Hypothalamus (tissue), 51 donors: ENCODE data around the gene JARID2.

Experiments used
- DNase-seq, 51 donors: peaks; one replicate each; lab custom pipeline; 2025; lab: John Stamatoyannopoulos, UW

The JARID2 gene

DNA sequence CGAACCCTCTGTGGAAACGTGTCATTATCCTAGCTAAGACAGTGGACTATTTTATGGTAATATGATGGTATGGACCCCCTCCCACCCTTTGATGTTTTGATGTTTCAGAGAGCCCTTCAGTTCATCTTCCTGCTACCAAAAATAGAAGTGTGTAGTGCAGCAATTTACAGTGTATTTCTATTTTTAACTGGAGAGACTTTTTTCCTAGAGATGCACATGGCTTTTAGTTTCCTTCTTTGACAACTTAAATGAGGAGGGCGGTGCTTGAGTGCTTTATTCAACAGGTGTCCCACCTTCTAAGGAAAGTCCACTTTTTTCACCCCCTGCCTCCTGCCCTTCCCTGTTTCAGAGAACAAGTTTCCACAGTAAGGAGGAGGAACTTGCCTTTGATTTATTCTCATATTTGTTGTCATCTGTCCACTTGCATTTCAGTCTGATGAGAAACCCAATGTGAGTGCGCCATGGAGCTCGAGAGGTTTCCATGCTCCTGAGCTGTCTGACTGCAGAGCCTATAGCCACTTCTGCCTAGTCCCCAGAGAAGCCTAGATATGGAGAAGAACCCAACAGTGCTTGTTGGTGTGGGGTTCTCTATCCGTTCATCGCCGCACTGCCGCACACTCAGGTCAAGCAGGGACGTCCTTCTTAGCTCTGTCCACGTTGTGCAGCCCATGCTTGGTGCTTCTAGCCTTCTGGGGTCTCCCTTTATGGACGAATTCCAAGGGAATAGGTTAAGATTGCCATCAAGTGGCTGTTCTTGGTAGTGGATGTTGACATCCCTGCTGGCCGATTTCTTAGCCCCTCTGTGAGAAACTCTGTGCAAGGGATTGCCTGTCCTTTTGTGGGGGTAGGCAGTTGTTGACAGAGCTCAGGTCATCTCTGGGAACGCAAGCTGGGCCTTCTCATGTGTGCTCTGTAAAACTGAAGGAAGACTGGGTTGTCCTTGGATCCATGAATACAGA lies 144.2 kb downstream of the JARID2 start:
- DNase-seq: peak in 20 of 51 donors; percentile 8 to 86 (median 20)

DNA sequence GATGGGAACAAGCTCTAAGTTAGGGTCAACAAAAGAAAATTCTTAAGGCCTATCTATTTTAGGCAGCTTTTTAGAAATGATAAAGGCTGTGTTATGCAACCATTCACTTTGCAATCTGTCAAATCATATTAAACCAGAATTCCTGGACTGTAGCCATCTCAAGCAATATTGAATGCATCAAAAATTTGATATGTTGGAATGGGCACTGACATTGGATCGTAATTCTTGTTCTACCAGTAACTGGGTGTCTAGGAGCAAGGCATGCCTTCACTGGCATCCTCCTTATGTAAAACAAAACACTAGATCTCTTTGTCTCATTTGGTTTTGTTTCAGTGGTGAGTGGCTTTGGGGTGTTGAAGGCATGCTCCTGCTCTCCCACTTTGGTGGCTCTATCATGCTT lies 145.6 kb downstream of the JARID2 start:
- DNase-seq: no peak

DNA sequence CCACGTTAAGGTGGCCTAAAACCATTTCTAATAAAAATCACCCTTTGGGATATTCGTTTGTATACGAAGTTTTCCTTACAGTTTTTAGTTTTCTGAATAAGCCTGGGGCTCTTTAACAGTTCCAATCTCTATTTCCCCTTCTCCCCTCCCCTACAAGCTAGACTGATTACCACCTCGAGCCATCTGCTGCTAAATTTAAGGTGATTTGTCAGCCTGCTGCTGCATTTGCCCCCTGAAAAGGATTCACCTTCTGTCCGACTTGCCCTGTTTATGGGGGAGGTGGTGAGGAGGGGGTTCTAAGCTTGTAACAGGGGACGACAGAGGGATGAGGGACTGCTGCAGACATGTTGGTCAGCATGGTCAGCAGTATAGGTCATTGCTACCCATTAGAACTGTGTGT lies 146.3 kb downstream of the JARID2 start:
- no peak for DNase-seq

DNA sequence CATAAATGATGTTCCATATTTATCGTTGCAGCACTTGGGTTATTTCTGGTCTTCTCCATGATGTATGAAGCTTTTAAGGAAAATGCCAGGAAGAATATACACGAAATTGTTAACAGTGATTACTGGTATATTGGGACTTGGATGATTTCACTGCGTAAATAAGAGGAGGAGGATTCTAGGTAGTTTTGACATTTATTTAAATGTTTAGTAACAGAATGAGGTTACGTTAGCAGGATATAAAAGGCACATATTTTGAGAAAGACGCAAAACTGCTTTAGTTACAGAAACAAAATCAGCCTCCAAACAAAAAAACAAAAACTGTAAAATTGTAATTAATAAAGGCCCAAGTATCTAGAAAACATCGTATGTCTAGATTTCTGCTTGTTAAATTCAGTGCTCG lies 147.7 kb downstream of the JARID2 start:
- no peak for DNase-seq

DNA sequence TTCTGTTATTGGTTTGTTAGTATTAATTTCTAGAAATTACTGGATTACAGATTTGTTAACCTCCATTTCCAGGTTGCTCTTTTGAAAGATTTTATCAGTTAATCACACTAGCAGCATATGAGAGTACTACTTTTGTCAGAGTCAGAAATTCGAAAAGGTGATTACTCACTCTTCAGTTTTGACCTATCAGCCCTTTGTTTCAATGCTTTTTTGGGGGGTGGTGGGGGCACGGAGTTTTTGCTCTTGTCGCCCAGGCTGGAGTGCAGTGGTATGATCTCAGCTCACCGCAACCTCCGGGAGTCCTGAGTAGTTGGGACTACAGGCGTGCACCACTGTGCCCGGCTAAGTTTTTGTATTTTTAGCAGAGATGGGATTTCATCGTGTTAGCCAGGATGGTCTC lies 149.2 kb downstream of the JARID2 start:
- DNase-seq: no peak

DNA sequence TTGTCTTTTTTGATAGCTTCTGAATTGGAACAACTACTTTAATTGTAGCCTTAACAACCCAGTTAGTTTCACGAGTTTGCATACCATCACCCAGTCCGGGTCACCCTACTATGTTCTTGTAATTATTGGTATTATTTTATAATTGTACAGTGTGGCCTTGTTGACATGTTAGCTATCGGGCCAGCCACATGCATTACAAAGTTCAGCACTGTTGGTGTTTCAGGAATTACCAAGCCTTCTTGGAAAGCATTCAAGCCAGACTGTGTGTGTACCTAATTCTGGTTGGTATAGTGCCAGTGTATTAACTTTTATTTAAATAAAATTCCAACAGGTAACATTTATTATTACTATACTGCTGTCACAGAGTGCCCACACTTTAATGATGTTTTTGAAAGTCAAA lies 150.9 kb downstream of the JARID2 start:
- DNase-seq: no peak

DNA sequence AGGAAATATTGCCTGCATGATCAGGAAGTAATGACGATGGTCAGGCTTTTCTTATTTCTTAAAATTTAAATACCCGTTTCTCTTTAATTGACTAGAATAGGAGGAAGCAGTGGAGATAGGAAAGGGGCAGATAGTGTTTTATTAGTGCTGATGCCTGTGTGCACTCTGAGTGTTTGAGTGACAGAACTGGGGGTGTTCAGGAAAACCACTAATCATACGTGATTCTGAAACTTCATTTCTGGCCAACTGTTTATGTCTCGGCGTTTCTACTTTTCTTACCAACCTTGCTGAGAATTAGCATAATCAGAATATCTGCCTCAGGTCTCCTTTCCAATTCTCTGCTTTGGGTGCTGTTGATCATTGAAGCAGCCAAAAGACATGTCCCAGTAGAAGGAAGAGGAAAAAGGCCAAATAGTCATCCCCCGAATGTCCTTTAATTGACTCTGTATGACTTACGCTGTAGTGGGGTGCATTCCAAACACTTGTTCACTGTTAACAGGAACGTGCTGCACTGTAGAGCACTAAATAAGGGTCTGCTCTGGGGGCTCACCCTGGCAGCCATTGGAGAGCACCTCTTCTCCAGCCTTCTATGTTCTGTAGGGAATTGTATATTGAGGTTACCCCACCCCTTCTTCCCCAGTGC lies 152.9 kb downstream of the JARID2 start:
- DNase-seq: no peak

DNA sequence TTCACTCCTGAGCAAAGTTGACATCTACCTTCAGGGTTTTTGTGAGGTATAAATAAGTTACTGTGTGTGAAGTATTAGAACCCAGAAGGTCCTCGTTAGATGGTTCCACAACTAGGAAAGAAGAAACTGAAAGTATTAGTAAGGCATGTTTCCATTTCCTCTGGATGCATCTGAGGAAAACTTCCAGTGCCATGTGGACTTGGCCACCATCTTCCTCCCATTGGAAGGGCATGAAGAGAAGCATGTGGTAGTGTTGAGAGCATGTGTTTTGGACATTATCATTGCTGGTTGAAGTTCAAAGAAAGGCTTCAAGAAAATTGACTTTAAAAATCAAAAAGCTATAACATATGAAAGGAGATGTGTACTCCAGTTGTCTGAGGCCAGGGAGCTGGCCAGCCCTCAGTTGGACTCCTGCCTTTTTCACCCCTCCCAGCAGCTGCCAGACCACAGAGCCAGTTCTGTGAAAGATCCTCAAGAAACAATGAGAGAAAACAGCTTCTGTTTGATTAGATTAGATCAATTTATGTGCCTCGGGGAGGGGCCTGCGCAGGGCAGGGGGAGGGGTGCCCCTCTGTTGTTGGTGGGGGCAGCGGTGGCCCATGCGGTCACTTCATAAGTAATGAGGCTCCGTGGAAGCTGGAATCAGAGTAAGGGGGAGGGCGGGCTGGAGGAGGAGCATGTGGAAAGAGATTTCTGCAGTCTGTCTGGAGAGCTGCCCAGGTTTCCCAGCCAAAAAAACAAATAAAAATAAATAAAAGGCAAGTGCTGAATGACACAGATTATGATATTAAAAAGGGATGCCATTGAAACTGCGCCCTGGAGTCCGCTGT lies 154.0 kb downstream of the JARID2 start:
- peak in 48 of 51 donors; percentile 21 to 92 (median 67) for DNase-seq

DNA sequence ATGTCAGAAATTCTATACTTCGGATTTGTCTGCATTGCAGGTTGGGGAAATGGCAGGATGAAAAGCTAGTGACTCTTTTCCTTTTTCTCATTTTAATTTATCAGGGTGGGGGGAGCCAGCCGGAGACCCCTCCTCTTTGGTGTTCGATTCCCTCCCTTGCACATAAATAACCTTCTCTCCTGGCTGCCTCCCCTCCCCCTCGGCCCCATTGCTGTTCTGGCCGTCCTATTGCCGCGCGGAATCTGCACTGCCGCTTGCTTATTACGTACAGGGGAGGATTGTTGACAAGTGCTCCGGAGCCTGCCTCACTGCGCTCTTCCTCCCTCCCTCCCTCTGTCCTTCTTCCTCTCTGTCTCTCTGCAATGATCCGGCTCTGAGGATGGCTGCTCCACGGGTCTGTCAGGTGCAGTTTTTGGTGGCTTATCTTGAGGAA lies 154.7 kb downstream of the JARID2 start:
- peak in 49 of 51 donors; percentile 17 to 85 (median 53) for DNase-seq

DNA sequence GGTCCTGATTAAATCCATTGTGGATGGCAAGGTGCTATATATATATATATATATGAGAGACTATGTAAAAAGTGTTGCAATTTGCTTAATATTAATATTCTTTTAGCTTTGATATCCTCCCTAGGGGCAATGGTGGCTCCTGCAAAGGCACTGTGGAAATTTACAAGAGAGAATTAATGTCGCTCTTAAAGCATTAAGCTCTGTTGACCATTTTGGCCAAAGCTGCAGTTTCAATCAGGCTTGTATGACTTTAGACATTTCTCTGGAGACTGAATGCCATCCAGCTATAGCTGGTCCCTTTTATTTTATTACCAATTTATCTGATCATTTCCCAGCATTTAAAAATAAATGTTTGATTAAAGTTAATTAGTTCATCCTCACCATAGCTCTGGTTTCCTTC lies 155.3 kb downstream of the JARID2 start:
- DNase-seq: no peak

DNA sequence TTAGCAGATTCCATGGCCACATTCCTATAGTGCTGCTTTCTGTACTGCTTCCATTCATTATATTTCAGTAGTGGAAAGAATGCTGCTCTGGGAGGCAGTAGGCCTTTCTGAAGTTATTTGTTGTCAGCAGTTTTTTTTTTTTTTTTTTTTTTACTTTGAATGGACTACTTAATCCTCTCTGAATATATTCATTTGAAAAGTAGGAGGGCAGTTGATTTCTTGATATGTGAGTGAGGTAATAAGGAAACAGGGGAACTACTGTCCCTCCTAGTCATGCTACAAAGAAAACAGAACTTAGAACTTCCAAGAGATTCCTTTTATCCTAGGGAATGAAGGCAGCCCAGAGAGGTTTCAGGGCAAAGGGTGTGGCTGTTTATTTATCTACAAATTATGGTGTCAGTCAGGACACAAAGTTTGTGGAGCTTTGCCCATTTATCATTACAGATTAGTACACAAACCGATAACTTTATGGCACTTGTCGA lies 155.9 kb downstream of the JARID2 start:
- no peak for DNase-seq

DNA sequence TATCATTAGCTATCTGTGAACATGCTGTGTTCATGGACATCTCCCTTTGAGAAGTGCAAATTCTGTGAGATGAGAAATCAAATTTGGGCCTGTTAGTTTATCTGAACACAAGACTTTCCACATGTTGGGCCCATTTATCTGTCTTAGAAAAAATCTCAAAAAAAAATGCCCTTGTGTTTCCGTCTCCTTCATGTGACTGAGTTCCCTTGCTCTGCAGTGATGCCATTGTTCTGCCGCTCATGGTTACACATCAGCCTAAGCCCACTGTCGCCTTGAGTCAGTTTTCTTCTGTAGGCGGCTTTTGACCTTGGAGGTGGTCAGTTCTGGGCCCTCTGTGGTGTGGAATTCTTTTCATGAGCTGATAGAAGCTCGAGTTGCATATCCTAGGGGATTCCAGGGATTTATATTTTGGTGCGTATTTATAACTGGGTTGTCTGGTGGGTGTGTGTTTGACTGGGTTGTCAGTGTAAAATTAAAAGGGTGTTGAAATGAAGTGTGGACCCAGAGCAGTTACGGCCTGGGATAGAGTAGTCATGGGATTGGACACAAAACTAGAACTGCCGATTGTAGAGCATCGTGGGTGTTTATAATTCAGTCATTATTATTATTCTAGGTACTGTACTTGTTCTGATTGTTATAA lies 156.7 kb downstream of the JARID2 start:
- peak in 4 of 51 donors; percentile 16 to 80 (median 32) for DNase-seq

DNA sequence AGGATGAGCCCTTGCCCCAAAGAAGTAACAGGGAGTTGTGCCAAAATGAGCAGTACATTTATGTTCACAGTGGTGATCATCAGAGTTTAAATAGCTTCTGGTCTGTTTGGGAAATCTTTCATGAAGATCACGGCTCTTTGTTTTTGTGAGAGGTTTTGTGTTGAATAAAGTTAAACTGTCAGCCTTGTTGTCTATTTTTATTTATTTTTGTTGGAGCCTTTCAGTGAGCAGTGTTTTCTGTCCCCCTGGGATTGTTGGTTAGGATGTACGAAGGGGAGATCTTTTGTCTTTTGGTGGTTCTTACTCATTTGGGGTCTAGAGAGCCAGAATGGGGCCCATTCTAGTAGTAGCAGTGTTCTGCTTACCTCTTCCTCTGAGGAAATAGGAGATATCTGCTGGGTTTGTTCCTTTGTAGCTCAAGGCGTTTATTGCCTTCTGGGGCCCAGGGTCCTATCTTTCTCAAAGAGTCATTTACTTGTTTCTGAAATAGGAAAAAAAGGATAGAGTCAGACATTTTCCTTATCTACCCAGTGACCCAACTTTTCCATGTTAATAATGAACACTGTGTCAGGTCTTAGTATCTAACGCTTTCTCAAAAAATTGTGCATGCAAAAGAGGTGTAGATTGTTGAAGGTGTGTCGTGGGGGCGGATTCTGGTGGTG lies 157.4 kb downstream of the JARID2 start:
- peak in 1 of 51 donors; percentile 44 for DNase-seq

DNA sequence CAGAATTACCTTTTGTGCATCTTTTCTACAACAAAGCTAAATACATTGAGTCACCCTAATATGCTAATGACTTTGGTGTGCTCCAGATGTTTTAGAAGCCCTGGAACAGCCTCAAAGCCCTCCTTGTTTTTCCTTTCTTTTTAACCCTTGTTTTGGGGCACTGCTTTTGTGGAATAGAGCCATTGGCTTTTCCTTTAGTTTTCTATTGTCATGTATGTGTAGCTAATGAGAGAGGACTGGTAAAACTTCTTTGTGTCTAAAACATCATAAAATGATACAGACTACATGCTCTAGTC lies 158.8 kb downstream of the JARID2 start:
- DNase-seq: peak in 1 of 51 donors; percentile 51

DNA sequence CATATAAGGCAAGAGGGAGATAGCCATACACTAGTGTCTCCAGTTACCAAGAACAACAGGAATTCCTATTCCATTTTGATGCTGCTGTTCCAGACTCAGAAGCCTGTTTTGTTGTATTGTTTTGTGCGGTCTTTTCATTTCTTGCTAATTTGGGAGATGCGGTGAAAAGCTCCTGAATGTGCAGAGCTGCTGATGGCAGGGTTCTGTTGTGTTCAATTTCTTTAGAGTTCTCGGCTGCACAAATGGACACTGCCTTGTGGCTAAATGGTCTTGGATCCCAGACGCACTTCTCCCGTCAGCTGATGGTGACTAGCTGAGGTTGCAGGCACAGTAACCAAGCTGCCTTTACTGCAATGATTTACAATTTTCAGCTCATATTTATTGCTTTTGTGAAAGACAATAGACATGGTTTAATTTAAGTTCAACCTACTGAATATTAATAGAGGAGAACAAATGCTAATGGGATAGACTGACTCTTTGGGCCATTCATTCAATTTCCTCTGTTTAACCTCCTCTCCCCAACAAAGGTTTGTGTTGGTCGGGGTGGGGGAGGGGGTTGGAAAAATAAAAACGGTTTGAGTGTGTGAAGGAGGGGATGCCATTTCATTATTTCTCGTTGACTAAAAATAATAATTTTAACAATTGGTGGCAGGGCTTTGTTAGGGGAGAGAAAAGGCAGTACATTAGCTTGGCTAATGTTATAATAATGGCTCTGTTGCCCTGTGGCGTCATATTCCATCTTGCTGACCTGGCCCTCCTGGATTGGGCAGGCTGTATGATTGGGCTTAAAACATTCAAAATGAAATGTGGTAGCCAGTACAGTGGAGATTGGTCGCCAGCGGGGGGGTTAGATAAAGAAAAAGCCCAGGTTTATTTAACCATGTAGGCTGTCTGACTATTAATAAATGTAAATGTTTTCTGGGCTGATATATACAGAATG lies 159.5 kb downstream of the JARID2 start:
- peak in 19 of 51 donors; percentile 10 to 54 (median 25) for DNase-seq

DNA sequence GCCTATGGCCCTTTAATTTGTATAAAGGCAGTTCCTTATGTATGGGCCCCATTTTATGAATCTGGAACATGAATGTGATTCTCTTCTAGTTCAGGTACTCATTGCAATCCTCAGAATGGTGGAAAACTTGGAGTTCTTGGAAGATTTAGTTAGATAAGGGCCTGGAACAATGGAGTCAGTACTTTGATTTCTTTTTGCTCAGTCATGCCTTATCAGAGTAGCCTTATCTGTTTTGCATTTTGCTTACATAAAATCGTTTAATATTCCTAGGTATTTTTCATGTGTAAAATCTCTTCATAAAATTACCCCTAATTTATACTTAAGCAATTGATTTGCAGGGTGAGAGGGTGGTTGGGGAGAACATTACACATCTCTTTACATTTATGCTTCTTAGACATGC lies 160.6 kb downstream of the JARID2 start:
- no peak for DNase-seq

DNA sequence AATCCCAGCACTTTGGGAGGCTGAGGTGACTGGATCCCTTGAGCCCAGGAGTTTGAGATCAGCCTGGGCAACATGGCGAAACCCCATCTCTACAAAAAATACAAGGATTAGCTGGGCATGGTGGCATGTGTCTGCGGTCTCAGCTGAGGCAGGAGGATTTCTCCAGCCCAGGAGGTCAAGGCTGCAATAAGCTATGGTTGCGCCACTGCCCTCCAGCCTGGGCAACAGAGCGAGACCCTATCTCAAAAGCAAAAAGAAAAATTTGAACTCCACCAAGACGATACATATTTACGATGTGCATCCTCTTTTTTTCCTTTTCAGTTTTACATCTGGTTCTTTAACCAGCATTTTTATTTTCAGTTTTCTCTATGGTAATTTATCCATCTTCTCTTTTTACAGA lies 162.1 kb downstream of the JARID2 start:
- DNase-seq: no peak

DNA sequence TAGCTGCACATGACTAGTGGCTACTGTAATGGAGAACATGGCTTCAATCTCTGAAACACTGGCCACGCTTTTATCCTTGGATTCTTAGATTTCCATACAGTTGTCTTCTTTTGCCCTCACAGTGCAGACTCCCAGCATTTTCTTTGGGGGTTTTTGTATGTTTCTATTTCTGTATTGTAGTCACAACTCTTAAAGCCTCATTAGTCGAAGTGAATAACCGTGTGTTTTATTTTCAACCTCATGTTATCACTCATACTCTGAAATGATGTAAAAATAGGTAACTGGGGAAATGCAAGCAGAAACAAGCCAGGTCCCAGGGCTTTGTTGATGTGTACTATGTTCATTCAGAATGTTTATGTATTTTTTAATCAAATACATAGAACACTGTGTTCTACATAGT lies 162.9 kb downstream of the JARID2 start:
- no peak for DNase-seq
